HepG2 (cell line): Measurements from ENCODE around the gene TPR. TPM values are rescaled to one million over a fixed set of nuclear protein-coding genes. Genes with fewer than 3 reads are reported as not detected.

Source experiments
- ATAC-seq: fragments of 200-7000 bp; cut with Tn5 transposase; 3 replicates; pipeline ENCODE4 v1.9.1; 2020; ENCODE audit warnings: mild to moderate bottlenecking, moderate library complexity
- BruUV-seq: library from RNA; stranded (reverse); fragments of 400-500 nt; replicated peaks from 2 replicates; lab custom pipeline; 2021; lab: Mats Ljungman, UMichigan
- CTCF ChIA-PET: fragments of 300-600 bp; formaldehyde crosslinking; extraction: SDS; loops from one replicate; lab custom pipeline; 2021; ENCODE audit warnings: low total read pairs, inconsistent platforms, low intra/inter-chr PET ratio; lab: Yijun Ruan, JAX
- POLR2A ChIA-PET: fragments of 350-600 bp; sonication (Branson Sonifier 250); formaldehyde crosslinking; loops from one replicate; lab custom pipeline; 2020; ENCODE audit warnings: antibody characterized with exemption, inconsistent platforms; lab: Yijun Ruan, JAX
- DNase-seq: peaks from one replicate; pipeline ENCODE4 v3.0.0-alpha.2; 2015; ENCODE audit warnings: low spot score
- FAIRE-seq: peaks from 3 replicates; lab custom pipeline; 2011; peaks lifted over from hg19 to GRCh38; lab: Jason Lieb, UNC
- H2AFZ ChIP-seq: one replicate; pipeline ENCODE4 v1.6.1; 2011; ENCODE audit warnings: low read length, inconsistent platforms
- H3K27ac ChIP-seq: fragments of 300-600 bp; 3 replicates; pipeline ENCODE4 v1.8.0; 2011; ENCODE audit warnings: mixed run types, mild to moderate bottlenecking, mixed read lengths, low read length, inconsistent platforms; ENCODE audit not compliant: insufficient read depth; ENCODE audit errors: extremely low read length
- H3K27me3 ChIP-seq, 2 experiments: fragments of 200-600 bp in 1 of 2; 2 replicates in 1 of 2; 3 replicates in 1 of 2; pipeline versions ENCODE4 v1.6.0 to v1.8.0; 2011; ENCODE audit warnings: low read length in 2 of 2, mild to moderate bottlenecking in 2 of 2, moderate library complexity in 2 of 2, inconsistent platforms in 1 of 2; ENCODE audit not compliant: insufficient read depth in 2 of 2, control insufficient read depth in 1 of 2
- H3K36me3 ChIP-seq, 2 experiments: fragments of 200-600 bp in 1 of 2; replicated peaks in 1 of 2; 2 replicates in 1 of 2; 3 replicates in 1 of 2; pipeline versions ENCODE4 v1.5.1 to v1.8.0; 2011; ENCODE audit warnings: low read length in 2 of 2, inconsistent platforms in 1 of 2; ENCODE audit not compliant: insufficient read depth in 2 of 2, control insufficient read depth in 1 of 2
- H3K4me1 ChIP-seq: 2 replicates; pipeline ENCODE4 v1.5.1; 2012; ENCODE audit warnings: low read length, inconsistent platforms; ENCODE audit not compliant: insufficient read depth
- H3K4me2 ChIP-seq: 2 replicates; pipeline ENCODE4 v1.6.0; 2011; ENCODE audit warnings: low read depth, low read length, inconsistent platforms
- H3K4me3 ChIP-seq, 3 experiments: fragments of 200-600 bp in 1 of 3; sonication (generic), shearing (Covaris generic) in 1 of 3; replicated peaks in 1 of 3; 2 replicates each; pipeline ENCODE4 v1.5.1; 2011 to 2016; ENCODE audit warnings: low read length in 3 of 3, inconsistent platforms in 2 of 3, low read depth in 2 of 3, mild to moderate bottlenecking in 2 of 3, control low read depth in 1 of 3, mixed read lengths in 1 of 3; ENCODE audit not compliant: insufficient read depth in 1 of 3
- H3K79me2 ChIP-seq: one replicate; pipeline ENCODE4 v1.6.1; 2011; ENCODE audit warnings: low read length, inconsistent platforms; ENCODE audit not compliant: insufficient read depth
- H3K9ac ChIP-seq: 2 replicates; pipeline ENCODE4 v1.6.0; 2011; ENCODE audit warnings: mild to moderate bottlenecking, low read depth, low read length, inconsistent platforms; ENCODE audit not compliant: insufficient read depth
- H3K9me3 ChIP-seq: 2 replicates; pipeline ENCODE4 v1.5.1; 2012; ENCODE audit warnings: mild to moderate bottlenecking, low read length
- H4K20me1 ChIP-seq: 2 replicates; pipeline ENCODE4 v1.6.0; 2011; ENCODE audit warnings: inconsistent platforms, mild to moderate bottlenecking, low read length, moderate library complexity; ENCODE audit not compliant: insufficient read depth
- FUBP1 ChIP-seq: sonication (generic); formaldehyde crosslinking; IDR thresholded peaks from 2 replicates; pipeline ENCODE4 v1.5.1; 2020; ENCODE audit warnings: missing genetic modification reagents, mild to moderate bottlenecking, borderline replicate concordance
- MAFF ChIP-seq: IDR thresholded peaks from 2 replicates; pipeline ENCODE4 v1.6.1; 2011; ENCODE audit warnings: low read depth, low read length, improper control_type of control experiment
- MAFK ChIP-seq, 2 experiments: IDR thresholded peaks in 1 of 2; conservative IDR thresholded peaks in 1 of 2; 2 replicates each; pipeline ENCODE4 v1.6.1; 2011; ENCODE audit warnings: improper control_type of control experiment in 2 of 2, low read length in 2 of 2
- PRDM15 ChIP-seq: sonication (generic); formaldehyde crosslinking; IDR thresholded peaks from 2 replicates; pipeline ENCODE4 v1.4.0; 2020; ENCODE audit warnings: missing genetic modification reagents
- ZFY ChIP-seq: sonication (generic); formaldehyde crosslinking; IDR thresholded peaks from 2 replicates; pipeline ENCODE4 v1.4.0; 2020; ENCODE audit warnings: missing genetic modification reagents
- WGBS: methylation state at CpG from one replicate; pipeline ENCODE4 v1.1.6; 2017; ENCODE audit warnings: low lambda C conversion rate; 5-methylcytosine and 5-hydroxymethylcytosine counted together
- in situ Hi-C: cut with HindIII; loops from 2 replicates; pipeline ENCODE4 v1.10.0; 2017; ENCODE audit warnings: low pct_unique_long_range_greater_than_20kb; ENCODE audit not compliant: extremely low pct_ligation_motif_present
- intact Hi-C: fragments of 100-400 bp; cut with micrococcal nuclease; formaldehyde crosslinking; loops from one replicate; pipeline ENCODE4 v1.10.0; 2022; ENCODE audit not compliant: unreplicated experiment
- polyA plus RNA-seq, 8 experiments: library from polyadenylated mRNA; depleted of rRNA in 3 of 8; stranded (reverse) in 7 of 8; unstranded in 1 of 8; fragments of >200 nt; fragmentation: Illumina TruSeq in 4 of 8; extraction: Trizol in 4 of 8; gene quantifications; 2 replicates each; pipeline versions ENCODE4 v1.2.1 to v1.2.3, GENCODE V29; 2011 to 2016; ENCODE audit warnings: low read depth in 4 of 8, missing spikeins in 1 of 8, mixed read lengths in 1 of 8; ENCODE audit not compliant: insufficient read depth in 1 of 8
- total RNA-seq, 5 experiments: library from RNA; depleted of rRNA; stranded (reverse); fragments of >200 nt; fragmentation: Illumina TruSeq; extraction: Trizol; gene quantifications; 2 replicates each; pipeline ENCODE4 v1.2.3, GENCODE V29; 2016; ENCODE audit warnings: low read depth in 1 of 5
- TF ChIP-seq, protein P1 (sequence below): sonication (generic); formaldehyde crosslinking; IDR thresholded peaks from 2 replicates; pipeline ENCODE4 v1.4.0; 2020; ENCODE audit warnings: missing genetic modification reagents, borderline replicate concordance

TPR gene
- total and polyA plus RNA-seq, 2 of the 13 experiments (the other 11 are each of a cell fraction or from before 2014, with no cell fraction given): 78.9 to 81.7 TPM

GRCh38 chr1:186272486-186272885 lies 102.6 kb downstream of the TPR start (continued):
- TF ChIP-seq PRDM15 (CRISPR knock-in tag): no peak

DNA sequence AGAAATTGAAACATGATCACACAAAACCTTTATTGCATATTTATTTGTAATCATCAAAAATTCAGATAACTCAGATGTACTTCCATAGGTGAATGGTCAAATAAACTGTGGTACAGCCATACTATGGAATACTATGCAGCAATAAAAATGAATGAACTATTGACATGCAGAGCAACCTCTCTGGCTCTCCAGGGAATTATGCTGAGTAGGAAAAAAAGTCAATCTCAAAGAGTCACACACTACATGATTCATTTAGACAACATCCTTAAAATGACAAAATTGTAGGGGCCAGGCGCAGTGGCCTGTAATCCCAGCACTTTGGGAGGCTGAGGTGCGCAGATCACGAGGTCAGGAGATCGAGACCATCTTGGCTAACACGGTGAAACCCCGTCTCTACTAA lies 104.0 kb downstream of the TPR start:
- Histone ChIP-seq H3K4me3 (no peak overlapping the region), H3K9ac (no peak overlapping the region), H2AFZ (no peak overlapping the region), H3K79me2 (no peaks in the 10 kb centered on the region), H3K4me2 (no peak overlapping the region), H3K36me3 (no peaks in the 10 kb centered on the region), H3K4me1 (no peaks in the 10 kb centered on the region), H3K27ac (no peak overlapping the region), H3K9me3 (no peaks in the 10 kb centered on the region), H3K27me3 (no peaks in the 10 kb centered on the region; a peak in 1 of 5 replicates), H4K20me1 (no peaks in the 10 kb centered on the region)
- POLR2A ChIA-PET: no interaction called here
- 18% methylated on average over 6 of the region's 6 CpGs for WGBS
- in situ Hi-C loops (no loop called here), intact Hi-C loops (no loop called here)
- ATAC-seq (no peak), FAIRE-seq (no peak), DNase-seq (no peak)
- TF ChIP-seq, protein P1, sequence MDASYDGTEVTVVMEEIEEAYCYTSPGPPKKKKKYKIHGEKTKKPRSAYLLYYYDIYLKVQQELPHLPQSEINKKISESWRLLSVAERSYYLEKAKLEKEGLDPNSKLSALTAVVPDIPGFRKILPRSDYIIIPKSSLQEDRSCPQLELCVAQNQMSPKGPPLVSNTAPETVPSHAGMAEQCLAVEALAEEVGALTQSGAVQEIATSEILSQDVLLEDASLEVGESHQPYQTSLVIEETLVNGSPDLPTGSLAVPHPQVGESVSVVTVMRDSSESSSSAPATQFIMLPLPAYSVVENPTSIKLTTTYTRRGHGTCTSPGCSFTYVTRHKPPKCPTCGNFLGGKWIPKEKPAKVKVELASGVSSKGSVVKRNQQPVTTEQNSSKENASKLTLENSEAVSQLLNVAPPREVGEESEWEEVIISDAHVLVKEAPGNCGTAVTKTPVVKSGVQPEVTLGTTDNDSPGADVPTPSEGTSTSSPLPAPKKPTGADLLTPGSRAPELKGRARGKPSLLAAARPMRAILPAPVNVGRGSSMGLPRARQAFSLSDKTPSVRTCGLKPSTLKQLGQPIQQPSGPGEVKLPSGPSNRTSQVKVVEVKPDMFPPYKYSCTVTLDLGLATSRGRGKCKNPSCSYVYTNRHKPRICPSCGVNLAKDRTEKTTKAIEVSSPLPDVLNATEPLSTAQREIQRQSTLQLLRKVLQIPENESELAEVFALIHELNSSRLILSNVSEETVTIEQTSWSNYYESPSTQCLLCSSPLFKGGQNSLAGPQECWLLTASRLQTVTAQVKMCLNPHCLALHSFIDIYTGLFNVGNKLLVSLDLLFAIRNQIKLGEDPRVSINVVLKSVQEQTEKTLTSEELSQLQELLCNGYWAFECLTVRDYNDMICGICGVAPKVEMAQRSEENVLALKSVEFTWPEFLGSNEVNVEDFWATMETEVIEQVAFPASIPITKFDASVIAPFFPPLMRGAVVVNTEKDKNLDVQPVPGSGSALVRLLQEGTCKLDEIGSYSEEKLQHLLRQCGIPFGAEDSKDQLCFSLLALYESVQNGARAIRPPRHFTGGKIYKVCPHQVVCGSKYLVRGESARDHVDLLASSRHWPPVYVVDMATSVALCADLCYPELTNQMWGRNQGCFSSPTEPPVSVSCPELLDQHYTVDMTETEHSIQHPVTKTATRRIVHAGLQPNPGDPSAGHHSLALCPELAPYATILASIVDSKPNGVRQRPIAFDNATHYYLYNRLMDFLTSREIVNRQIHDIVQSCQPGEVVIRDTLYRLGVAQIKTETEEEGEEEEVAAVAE (CRISPR knock-in tag): no peak
- TF ChIP-seq FUBP1: no peak
- no peak for TF ChIP-seq ZFY (CRISPR knock-in tag)
- peak; percentile 74 to 78 for TF ChIP-seq MAFK (conservative IDR thresholded peaks at IDR 0.05 in 1 of 2, IDR thresholded peaks at IDR 0.05 in 1 of 2; ENCODE audit: low read length in 2 of 2)
- peak; percentile 64 for TF ChIP-seq MAFF
- BruUV-seq: no TSS peak
- CTCF ChIA-PET: no interaction called here
